Measurements from ENCODE around the gene USP6NL. TPM values are rescaled to one million over a fixed set of nuclear protein-coding genes. Genes with fewer than 3 reads are reported as not detected.

USP6NL gene
- total RNA-seq, 1 donor from 2014 or later: 33.0 TPM

GRCh38 chr10:11449761-11450160, 161.7 kb downstream of the USP6NL start:
- DNase-seq (ENCODE audit: low spot score): no peak
- peaks cover 3% of the 10 kb centered on the region for H3K36me3 Mint-ChIP-seq (ENCODE audit: low read depth, unreplicated experiment)
- no peak for TF ChIP-seq CTCF (IDR thresholded peaks at IDR 0.05; ENCODE audit: unreplicated experiment)
- no peaks in the 10 kb centered on the region for H3K9me3 Mint-ChIP-seq (ENCODE audit: unreplicated experiment)
- no peak overlapping the region for H3K4me3 Mint-ChIP-seq (ENCODE audit: unreplicated experiment)
- peaks cover 12% of the 10 kb centered on the region for H3K27me3 Mint-ChIP-seq (ENCODE audit: unreplicated experiment)
- H3K4me1 Mint-ChIP-seq (ENCODE audit: unreplicated experiment): peaks cover 2% of the 10 kb centered on the region
- no peak overlapping the region for H3K27ac Mint-ChIP-seq (ENCODE audit: unreplicated experiment)

- no peak for DNase-seq (ENCODE audit: low spot score)
- no peak overlapping the region for H3K4me3 Mint-ChIP-seq (ENCODE audit: unreplicated experiment)
- peaks cover 9% of the 10 kb centered on the region for H3K27me3 Mint-ChIP-seq (ENCODE audit: unreplicated experiment)
- H3K4me1 Mint-ChIP-seq (ENCODE audit: unreplicated experiment): peaks cover 2% of the 10 kb centered on the region
- TF ChIP-seq CTCF (IDR thresholded peaks at IDR 0.05; ENCODE audit: unreplicated experiment): no peak
- peaks cover under 1% of the 10 kb centered on the region for H3K36me3 Mint-ChIP-seq (ENCODE audit: low read depth, unreplicated experiment)
- no peak overlapping the region for H3K27ac Mint-ChIP-seq (ENCODE audit: unreplicated experiment)
- no peaks in the 10 kb centered on the region for H3K9me3 Mint-ChIP-seq (ENCODE audit: unreplicated experiment)
Observed at GRCh38 chr10:11448545-11449244, 162.8 kb downstream of the USP6NL start.

GRCh38 chr10:11448190-11448544, 163.3 kb downstream of the USP6NL start:
- Mint-ChIP-seq H3K27ac (ENCODE audit: unreplicated experiment) (no peak overlapping the region), H3K9me3 (ENCODE audit: unreplicated experiment) (no peaks in the 10 kb centered on the region), H3K4me3 (ENCODE audit: unreplicated experiment) (no peak overlapping the region), H3K27me3 (ENCODE audit: unreplicated experiment) (peaks cover 11% of the 10 kb centered on the region), H3K36me3 (ENCODE audit: low read depth, unreplicated experiment) (no peaks in the 10 kb centered on the region), H3K4me1 (ENCODE audit: unreplicated experiment) (peaks cover 2% of the 10 kb centered on the region)
- no peak for TF ChIP-seq CTCF (IDR thresholded peaks at IDR 0.05; ENCODE audit: unreplicated experiment)
- no peak for DNase-seq (ENCODE audit: low spot score)

GRCh38 chr10:11447586-11447985, 163.9 kb downstream of the USP6NL start:
- no peaks in the 10 kb centered on the region for H3K9me3 Mint-ChIP-seq (ENCODE audit: unreplicated experiment)
- no peak overlapping the region for H3K4me3 Mint-ChIP-seq (ENCODE audit: unreplicated experiment)
- H3K27me3 Mint-ChIP-seq (ENCODE audit: unreplicated experiment): peaks cover 11% of the 10 kb centered on the region
- no peak for TF ChIP-seq CTCF (IDR thresholded peaks at IDR 0.05; ENCODE audit: unreplicated experiment)
- peaks cover 2% of the 10 kb centered on the region for H3K4me1 Mint-ChIP-seq (ENCODE audit: unreplicated experiment)
- H3K27ac Mint-ChIP-seq (ENCODE audit: unreplicated experiment): no peak overlapping the region
- DNase-seq (ENCODE audit: low spot score): no peak
- H3K36me3 Mint-ChIP-seq (ENCODE audit: low read depth, unreplicated experiment): no peaks in the 10 kb centered on the region

- H3K36me3 Mint-ChIP-seq (ENCODE audit: low read depth, unreplicated experiment): no peaks in the 10 kb centered on the region
- H3K27me3 Mint-ChIP-seq (ENCODE audit: unreplicated experiment): peaks cover 11% of the 10 kb centered on the region
- TF ChIP-seq CTCF (IDR thresholded peaks at IDR 0.05; ENCODE audit: unreplicated experiment): no peak
- no peaks in the 10 kb centered on the region for H3K9me3 Mint-ChIP-seq (ENCODE audit: unreplicated experiment)
- DNase-seq (ENCODE audit: low spot score): no peak
- H3K4me3 Mint-ChIP-seq (ENCODE audit: unreplicated experiment): no peak overlapping the region
- H3K4me1 Mint-ChIP-seq (ENCODE audit: unreplicated experiment): peaks cover 2% of the 10 kb centered on the region
- no peak overlapping the region for H3K27ac Mint-ChIP-seq (ENCODE audit: unreplicated experiment)
Observed at GRCh38 chr10:11446864-11447263, 164.6 kb downstream of the USP6NL start.
